ENCODE measurements around the gene ARG1. TPM values are rescaled to one million over a fixed set of nuclear protein-coding genes. Genes with fewer than 3 reads are reported as not detected.

ARG1 gene
- total and polyA plus RNA-seq, 8 donors = 0.30 to 2.2 (median 2.2) TPM; not detected in 5

DNA sequence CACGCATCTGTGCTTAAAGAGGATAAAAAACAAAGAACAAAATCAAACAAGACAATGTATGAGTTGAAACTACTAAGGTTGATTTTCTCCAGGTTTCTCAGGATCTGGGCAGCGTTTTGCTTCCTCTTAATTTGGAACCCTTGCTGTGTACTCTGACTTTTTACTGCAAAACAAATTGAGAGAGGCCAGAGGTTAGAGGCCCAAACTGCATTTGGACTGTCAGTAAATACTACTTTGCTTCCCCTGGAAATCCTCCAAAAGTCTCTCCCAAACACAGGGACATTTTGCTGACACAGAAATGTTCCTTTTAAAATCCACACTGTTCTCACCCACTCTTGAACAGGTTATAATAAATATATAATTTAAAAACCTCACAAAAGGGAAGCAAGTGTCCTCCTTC lies 1.1 kb downstream of the ARG1 start:
- no peak for TF ChIP-seq CTCF (IDR thresholded peaks at IDR 0.05)
- TF ChIP-seq EP300 (IDR thresholded peaks at IDR 0.05) = no peak
- no peak for TF ChIP-seq POLR2A (IDR thresholded peaks at IDR 0.05)
- TF ChIP-seq POLR2AphosphoS5 (IDR thresholded peaks at IDR 0.05) = no peak
- intact Hi-C loops (cut with DNase I; ENCODE audit: low total_unique reads) = no loop called here
- peak in 1 of 2 donors; percentile 7 for DNase-seq
- whole genome bisulfite sequencing, 5 donors = 41 to 62% (median 42%) methylated on average over 2 of the region's 2 CpGs
- Histone ChIP-seq H3K27me3 (no peaks in the 10 kb centered on the region), H3K4me1 (peaks cover 0 to 8% (median 0%) of the 10 kb centered on the region in 4 donors), H3K27ac (no peak overlapping the region), H3K4me3 (no peak overlapping the region), H3K36me3 (peaks cover 0 to 30% (median 27%) of the 10 kb centered on the region in 4 donors), H3K9me3 (no peaks in the 10 kb centered on the region)

DNA sequence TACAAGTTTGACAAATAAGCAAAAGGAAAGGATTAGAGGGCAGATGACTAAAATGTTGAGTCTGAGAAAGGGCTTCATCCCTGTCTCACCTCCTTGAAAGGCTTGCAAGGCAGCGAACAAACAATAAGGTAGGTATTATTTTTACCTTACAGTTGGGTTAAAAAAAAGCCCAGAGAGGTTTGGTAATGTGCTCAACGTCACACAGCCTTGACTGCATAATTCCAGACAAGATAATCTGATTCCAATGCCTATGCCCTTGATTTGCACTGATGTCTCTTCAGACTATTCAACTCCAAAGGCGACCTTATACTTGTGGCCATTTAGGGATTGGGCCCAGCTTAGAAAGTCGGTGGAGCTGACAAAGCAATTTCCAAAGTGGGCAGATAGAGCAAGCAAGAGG lies 1.7 kb downstream of the ARG1 start:
- Histone ChIP-seq H3K27me3 (no peaks in the 10 kb centered on the region), H3K9me3 (no peaks in the 10 kb centered on the region), H3K27ac (no peak overlapping the region), H3K4me3 (no peak overlapping the region), H3K36me3 (peaks cover 0 to 36% (median 32%) of the 10 kb centered on the region in 4 donors), H3K4me1 (peaks cover 0 to 8% (median 0%) of the 10 kb centered on the region in 4 donors)
- no peak for DNase-seq
- no peak for TF ChIP-seq POLR2AphosphoS5 (IDR thresholded peaks at IDR 0.05)
- no peak for TF ChIP-seq CTCF (IDR thresholded peaks at IDR 0.05)
- TF ChIP-seq POLR2A (IDR thresholded peaks at IDR 0.05) = no peak
- no peak for TF ChIP-seq EP300 (IDR thresholded peaks at IDR 0.05)
- 90 to 97% (median 92%) methylated on average over 4 of the region's 4 CpGs for WGBS, 5 donors
- intact Hi-C loops (cut with DNase I; ENCODE audit: low total_unique reads) = no loop called here

DNA sequence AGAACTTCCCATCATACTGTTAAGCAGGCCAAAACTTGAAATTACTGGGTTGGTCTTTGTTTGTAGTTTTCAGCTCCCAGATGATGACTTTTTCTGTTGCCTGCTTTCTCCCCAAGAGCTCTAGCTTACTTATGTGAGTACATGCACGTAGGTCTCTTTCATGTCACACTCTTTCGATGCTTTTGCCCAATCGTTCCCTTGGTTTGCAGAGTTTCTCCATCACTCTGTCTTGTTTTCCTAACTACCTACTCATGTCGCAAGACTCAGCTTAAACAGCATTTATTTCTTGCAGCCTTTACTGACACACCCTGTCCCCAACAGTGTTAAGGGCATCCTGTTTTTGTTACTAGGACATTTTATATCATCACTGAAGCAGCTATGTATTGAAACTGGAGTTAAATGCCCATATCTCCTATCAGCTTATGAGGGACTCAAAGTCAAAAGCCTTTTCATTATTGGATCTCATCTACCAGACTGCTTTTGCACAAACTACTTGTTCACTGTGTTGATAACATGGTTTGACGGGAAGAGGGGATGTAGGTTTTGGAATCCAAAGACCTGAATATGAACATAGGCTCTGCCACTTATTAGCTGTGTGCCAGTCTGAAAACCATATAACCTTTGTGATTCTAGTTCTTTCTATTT lies 2.9 kb downstream of the ARG1 start:
- Histone ChIP-seq H3K4me1 (peaks cover 0 to 8% (median 0%) of the 10 kb centered on the region in 4 donors), H3K36me3 (peaks cover 2 to 49% (median 45%) of the 10 kb centered on the region in 4 donors), H3K27me3 (no peaks in the 10 kb centered on the region), H3K9me3 (no peaks in the 10 kb centered on the region), H3K4me3 (no peak overlapping the region), H3K27ac (no peak overlapping the region)
- TF ChIP-seq CTCF (IDR thresholded peaks at IDR 0.05) (no peak), POLR2A (IDR thresholded peaks at IDR 0.05) (no peak), POLR2AphosphoS5 (IDR thresholded peaks at IDR 0.05) (no peak), EP300 (IDR thresholded peaks at IDR 0.05) (no peak)
- WGBS, 5 donors = 84 to 96% (median 93%) methylated on average over 5 of the region's 5 CpGs
- DNase-seq = no peak
- intact Hi-C loops (cut with DNase I; ENCODE audit: low total_unique reads) = no loop called here

DNA sequence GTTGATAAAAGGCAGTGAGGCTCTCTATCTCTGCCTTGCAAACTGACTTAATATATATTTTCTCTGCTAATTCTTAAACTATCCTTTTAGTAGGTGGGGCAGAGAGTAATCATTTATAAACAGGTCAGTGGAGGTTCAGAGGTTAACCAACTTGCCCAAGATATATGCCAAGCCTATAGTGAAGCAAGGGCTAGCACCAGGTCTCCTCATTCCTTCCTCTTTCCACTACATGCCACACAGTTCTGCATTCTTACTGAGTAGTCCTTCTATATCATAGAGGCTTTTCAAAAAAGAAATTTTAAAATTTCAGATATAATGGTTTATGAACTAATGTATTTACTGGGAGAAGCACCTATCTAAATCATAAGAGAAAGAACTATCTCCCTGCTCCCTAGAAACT lies 8.5 kb downstream of the ARG1 start:
- Histone ChIP-seq H3K4me1 (no peaks in the 10 kb centered on the region), H3K4me3 (no peak overlapping the region), H3K27ac (no peak overlapping the region), H3K9me3 (no peaks in the 10 kb centered on the region), H3K36me3 (peaks cover 11 to 97% (median 93%) of the 10 kb centered on the region in 4 donors), H3K27me3 (no peaks in the 10 kb centered on the region)
- no peak for TF ChIP-seq EP300 (IDR thresholded peaks at IDR 0.05)
- no peak for TF ChIP-seq CTCF (IDR thresholded peaks at IDR 0.05)
- TF ChIP-seq POLR2A (IDR thresholded peaks at IDR 0.05) = no peak
- TF ChIP-seq POLR2AphosphoS5 (IDR thresholded peaks at IDR 0.05) = no peak
- intact Hi-C loops (cut with DNase I; ENCODE audit: low total_unique reads) = no loop called here
- DNase-seq = no peak
